Chondrocyte (in vitro differentiated cells): Measurements from ENCODE around the gene STN1. TPM values are rescaled to one million over a fixed set of nuclear protein-coding genes. Genes with fewer than 3 reads are reported as not detected.

Experiments used
- DNase-seq: peaks from one replicate; pipeline ENCODE4 v3.0.0; 2021; ENCODE audit warnings: mixed read lengths, low spot score
- H3K27ac Mint-ChIP-seq: one replicate; pipeline ENCODE4 v1.8.0; 2021; ENCODE audit warnings: mild to moderate bottlenecking, moderate library complexity, mixed read lengths; ENCODE audit not compliant: unreplicated experiment
- H3K27me3 Mint-ChIP-seq: 2 replicates; pipeline ENCODE4 v1.8.0; 2021; ENCODE audit warnings: low read depth, mixed read lengths
- H3K36me3 Mint-ChIP-seq: 2 replicates; pipeline ENCODE4 v1.8.0; 2021; ENCODE audit warnings: low read depth, mixed read lengths
- H3K4me1 Mint-ChIP-seq: 2 replicates; pipeline ENCODE4 v1.8.0; 2021; ENCODE audit warnings: low read depth, mild to moderate bottlenecking, mixed read lengths
- H3K4me3 Mint-ChIP-seq: one replicate; pipeline ENCODE4 v1.8.0; 2021; ENCODE audit warnings: mild to moderate bottlenecking, moderate library complexity, mixed read lengths; ENCODE audit not compliant: unreplicated experiment
- H3K9me3 Mint-ChIP-seq: 2 replicates; pipeline ENCODE4 v1.8.0; 2021; ENCODE audit warnings: low read depth, mixed read lengths
- total RNA-seq: library from RNA; stranded (reverse); gene quantifications from 3 replicates; pipeline ENCODE4 v1.2.1, GENCODE V29; 2021
- TF ChIP-seq, protein P1 (sequence below): fragments of 200-600 bp; sonication (generic); IDR thresholded peaks from 2 replicates; pipeline ENCODE4 v1.5.0; 2021; ENCODE audit warnings: antibody characterized with exemption, mild to moderate bottlenecking, moderate library complexity

The STN1 gene
- total RNA-seq, 1 donor from 2014 or later = 15.8 TPM

DNA sequence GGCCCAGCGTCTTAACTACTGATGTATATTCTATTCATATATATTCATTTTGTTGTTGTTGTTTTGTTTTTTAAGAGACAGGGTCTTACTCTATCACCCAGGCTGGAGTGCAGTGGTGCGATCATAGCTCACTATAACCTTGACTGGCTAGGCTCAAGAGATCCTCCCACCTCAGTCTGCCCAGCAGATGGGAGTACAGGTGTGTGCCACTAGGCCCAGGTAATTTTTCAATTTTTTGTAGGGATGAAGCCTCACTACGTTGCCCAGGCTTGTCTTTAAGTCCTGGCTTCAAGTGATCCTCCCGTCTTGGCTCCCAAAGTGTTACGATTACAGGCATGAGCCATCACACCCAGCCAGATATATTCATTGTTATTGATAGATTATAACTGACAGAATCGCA is 12.9 kb upstream of the STN1 start:
- no peak for DNase-seq
- Mint-ChIP-seq H3K27me3 (no peaks in the 10 kb centered on the region), H3K4me3 (no peak overlapping the region), H3K9me3 (no peaks in the 10 kb centered on the region), H3K36me3 (no peaks in the 10 kb centered on the region), H3K27ac (no peak overlapping the region), H3K4me1 (peaks cover 7% of the 10 kb centered on the region)
- TF ChIP-seq, protein P1, sequence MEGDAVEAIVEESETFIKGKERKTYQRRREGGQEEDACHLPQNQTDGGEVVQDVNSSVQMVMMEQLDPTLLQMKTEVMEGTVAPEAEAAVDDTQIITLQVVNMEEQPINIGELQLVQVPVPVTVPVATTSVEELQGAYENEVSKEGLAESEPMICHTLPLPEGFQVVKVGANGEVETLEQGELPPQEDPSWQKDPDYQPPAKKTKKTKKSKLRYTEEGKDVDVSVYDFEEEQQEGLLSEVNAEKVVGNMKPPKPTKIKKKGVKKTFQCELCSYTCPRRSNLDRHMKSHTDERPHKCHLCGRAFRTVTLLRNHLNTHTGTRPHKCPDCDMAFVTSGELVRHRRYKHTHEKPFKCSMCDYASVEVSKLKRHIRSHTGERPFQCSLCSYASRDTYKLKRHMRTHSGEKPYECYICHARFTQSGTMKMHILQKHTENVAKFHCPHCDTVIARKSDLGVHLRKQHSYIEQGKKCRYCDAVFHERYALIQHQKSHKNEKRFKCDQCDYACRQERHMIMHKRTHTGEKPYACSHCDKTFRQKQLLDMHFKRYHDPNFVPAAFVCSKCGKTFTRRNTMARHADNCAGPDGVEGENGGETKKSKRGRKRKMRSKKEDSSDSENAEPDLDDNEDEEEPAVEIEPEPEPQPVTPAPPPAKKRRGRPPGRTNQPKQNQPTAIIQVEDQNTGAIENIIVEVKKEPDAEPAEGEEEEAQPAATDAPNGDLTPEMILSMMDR = no peak

DNA sequence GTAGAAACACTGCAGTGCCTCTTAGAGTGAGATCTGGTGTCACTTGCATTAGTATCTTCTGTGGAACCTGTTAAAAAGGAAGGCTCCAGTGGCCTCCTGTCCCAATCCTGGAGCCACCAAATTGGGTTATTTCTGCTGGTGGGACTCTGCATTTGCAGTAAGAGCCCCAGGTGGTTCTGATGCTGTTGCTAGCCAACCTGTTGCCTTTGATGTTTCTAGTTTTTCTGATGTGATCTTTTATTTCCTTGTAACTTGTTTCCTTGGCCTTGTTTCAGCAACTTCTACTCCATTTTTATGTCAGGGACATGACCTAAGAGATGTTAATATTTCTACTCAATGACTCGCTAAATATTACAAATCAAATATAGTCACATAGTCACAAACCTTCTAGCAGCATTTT is 12.5 kb upstream of the STN1 start:
- H3K4me1 Mint-ChIP-seq = peaks cover 7% of the 10 kb centered on the region
- no peaks in the 10 kb centered on the region for H3K9me3 Mint-ChIP-seq
- H3K27ac Mint-ChIP-seq = no peak overlapping the region
- H3K36me3 Mint-ChIP-seq = no peaks in the 10 kb centered on the region
- TF ChIP-seq, protein P1 = no peak
- no peaks in the 10 kb centered on the region for H3K27me3 Mint-ChIP-seq
- no peak for DNase-seq
- H3K4me3 Mint-ChIP-seq = no peak overlapping the region

DNA sequence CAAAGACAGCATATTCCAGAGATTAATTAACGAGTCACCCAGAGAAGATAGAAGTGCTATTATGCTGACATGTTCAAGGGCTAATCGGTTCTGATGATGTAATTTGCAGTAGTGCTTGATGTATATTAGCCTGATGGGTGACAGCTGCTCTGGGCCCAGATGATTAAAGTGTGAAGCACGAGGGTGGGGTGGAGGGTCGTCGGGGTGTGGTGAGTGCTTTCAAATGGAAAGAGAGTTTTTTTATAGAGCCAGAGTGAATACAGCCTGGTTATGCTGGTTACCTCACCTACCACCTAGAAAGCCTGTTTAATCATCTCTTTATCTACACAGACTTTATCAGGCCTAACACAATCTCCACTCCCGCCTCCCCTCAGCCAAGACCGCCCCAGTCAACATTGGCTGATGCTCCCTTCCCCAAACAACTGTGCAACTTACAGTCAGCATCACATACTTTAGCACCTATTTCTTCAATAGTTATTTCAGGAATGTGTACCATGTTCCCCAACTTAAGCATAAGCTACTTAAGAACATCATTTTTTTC is 11.5 kb upstream of the STN1 start:
- Mint-ChIP-seq H3K4me1 (peaks cover 7% of the 10 kb centered on the region), H3K27me3 (no peaks in the 10 kb centered on the region), H3K9me3 (no peaks in the 10 kb centered on the region), H3K4me3 (no peak overlapping the region), H3K36me3 (no peaks in the 10 kb centered on the region), H3K27ac (no peak overlapping the region)
- TF ChIP-seq, protein P1 = no peak
- no peak for DNase-seq

DNA sequence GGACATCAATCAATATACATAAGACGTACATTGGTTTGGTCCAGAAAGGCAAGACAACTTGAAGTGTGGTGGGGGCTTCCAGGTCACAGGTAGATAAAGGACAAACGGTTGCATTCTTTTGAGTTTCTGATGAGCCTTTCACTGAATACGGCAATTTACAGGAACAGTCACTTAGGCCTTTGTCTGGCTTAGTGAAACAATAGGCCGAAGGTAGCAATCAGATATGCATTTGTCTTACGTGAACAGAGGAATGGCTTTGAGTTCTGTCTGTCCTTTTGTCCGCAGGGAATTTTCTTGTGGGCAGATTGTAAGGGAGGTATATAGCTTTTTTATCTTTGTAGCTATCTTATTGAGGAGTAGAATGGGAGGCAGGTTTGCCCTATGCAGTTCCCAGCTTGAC is 10.8 kb upstream of the STN1 start:
- TF ChIP-seq, protein P1 = no peak
- no peak overlapping the region for H3K4me3 Mint-ChIP-seq
- H3K4me1 Mint-ChIP-seq = peaks cover 7% of the 10 kb centered on the region
- no peak for DNase-seq
- no peaks in the 10 kb centered on the region for H3K36me3 Mint-ChIP-seq
- no peaks in the 10 kb centered on the region for H3K9me3 Mint-ChIP-seq
- no peaks in the 10 kb centered on the region for H3K27me3 Mint-ChIP-seq
- H3K27ac Mint-ChIP-seq = no peak overlapping the region

DNA sequence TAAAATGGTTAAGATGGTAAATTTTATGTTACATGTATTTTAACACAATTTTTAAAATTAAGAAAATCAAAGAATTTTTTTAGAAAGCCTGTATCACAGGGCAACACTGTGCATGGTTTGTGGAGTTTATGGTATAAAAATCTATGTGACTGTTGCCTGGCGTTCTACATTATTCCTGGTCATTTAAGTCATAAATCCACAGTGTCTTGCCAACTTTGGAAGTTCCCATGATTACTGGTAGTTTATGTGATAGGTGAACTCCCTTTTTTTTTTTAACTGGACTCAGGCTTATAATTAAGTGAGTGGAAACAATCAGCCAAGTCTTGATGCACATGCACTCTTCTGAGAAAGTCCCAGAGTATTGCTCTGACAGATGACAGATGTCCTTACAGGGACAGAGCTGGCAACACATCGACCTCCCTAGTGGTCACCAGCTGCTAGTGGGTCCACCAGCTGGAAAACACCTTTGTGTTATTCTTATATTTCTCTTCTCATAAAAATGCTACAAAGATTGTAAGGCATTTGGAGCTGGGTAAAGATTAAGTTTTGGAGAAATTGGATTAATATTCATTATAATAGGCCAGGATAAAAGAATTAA is 8.8 kb upstream of the STN1 start:
- TF ChIP-seq, protein P1 = no peak
- no peak overlapping the region for H3K4me3 Mint-ChIP-seq
- H3K36me3 Mint-ChIP-seq = no peaks in the 10 kb centered on the region
- DNase-seq = no peak
- no peak overlapping the region for H3K27ac Mint-ChIP-seq
- peaks cover 7% of the 10 kb centered on the region for H3K4me1 Mint-ChIP-seq
- H3K27me3 Mint-ChIP-seq = no peaks in the 10 kb centered on the region
- H3K9me3 Mint-ChIP-seq = no peaks in the 10 kb centered on the region
